ENCODE results near the gene LDLRAP1.

GRCh38 chr1:25616095-25616986 is 72.9 kb downstream of the LDLRAP1 start, which contains the start of gene MAN1C1:
- TF ChIP-seq EP300 (IDR thresholded peaks at IDR 0.05) (no peak), CTCF (IDR thresholded peaks at IDR 0.05) (peak; percentile 46 to 65 (median 55)), POLR2A (IDR thresholded peaks at IDR 0.05) (no peak)

All from sigmoid colon (tissue), 4 donors.